Neural cell (in vitro differentiated cells): ENCODE results near the gene PRDX5. TPM values are rescaled to one million over a fixed set of nuclear protein-coding genes. Genes with fewer than 3 reads are reported as not detected.

ENCODE experiments used
- H2AFZ ChIP-seq: fragments of 200-600, 300-800 bp; sonication (generic), shearing (Covaris generic); 2 replicates; pipeline ENCODE4 v1.6.0; 2014; ENCODE audit warnings: low read depth, mild to moderate bottlenecking, antibody characterized with exemption, low read length, moderate library complexity
- H3F3A ChIP-seq: fragments of 200-600 bp; shearing (Covaris generic); 2 replicates; pipeline ENCODE4 v1.6.1; 2016; ENCODE audit warnings: mild to moderate bottlenecking, moderate library complexity, mixed read lengths, antibody characterized with exemption, low read length; ENCODE audit not compliant: insufficient read depth, poor library complexity, severe bottlenecking
- H3K27ac ChIP-seq: fragments of 200-600, 300-800 bp; sonication (generic), shearing (Covaris generic); 2 replicates; pipeline ENCODE4 v1.5.1; 2014; ENCODE audit warnings: mild to moderate bottlenecking, low read length, moderate library complexity
- H3K27me3 ChIP-seq: fragments of 300-800, 200-600 bp; sonication (generic), shearing (Covaris generic); 2 replicates; pipeline ENCODE4 v1.6.0; 2014; ENCODE audit warnings: mild to moderate bottlenecking, low read depth, low read length, moderate library complexity; ENCODE audit not compliant: insufficient read depth
- H3K36me3 ChIP-seq: fragments of 300-800, 200-600 bp; sonication (generic), shearing (Covaris generic); 2 replicates; pipeline ENCODE4 v1.5.1; 2014; ENCODE audit warnings: mild to moderate bottlenecking, antibody characterized with exemption, low read length, moderate library complexity; ENCODE audit not compliant: insufficient read depth
- H3K4me2 ChIP-seq: fragments of 300-800, 200-600 bp; sonication (generic), shearing (Covaris generic); 2 replicates; pipeline ENCODE4 v1.6.0; 2014; ENCODE audit warnings: mild to moderate bottlenecking, low read length
- H3K4me3 ChIP-seq: fragments of 300-800, 200-600 bp; sonication (generic), shearing (Covaris generic); 2 replicates; pipeline ENCODE4 v1.5.1; 2014; ENCODE audit warnings: mild to moderate bottlenecking, low read length, moderate library complexity
- H3K79me2 ChIP-seq: fragments of 200-600 bp; shearing (Covaris generic); replicated peaks from 2 replicates; pipeline ENCODE4 v1.6.0; 2014; ENCODE audit warnings: mild to moderate bottlenecking, low read length, moderate library complexity; ENCODE audit not compliant: insufficient read depth
- H3K9ac ChIP-seq: fragments of 300-800, 200-600 bp; sonication (generic), shearing (Covaris generic); 2 replicates; pipeline ENCODE4 v1.6.1; 2016; ENCODE audit warnings: mild to moderate bottlenecking, low read length, mixed read lengths
- H3K9me2 ChIP-seq: fragments of 200-600 bp; shearing (Covaris generic); 2 replicates; pipeline ENCODE4 v1.6.1; 2016; ENCODE audit warnings: mild to moderate bottlenecking, low read length, mixed read lengths; ENCODE audit not compliant: insufficient read depth
- H3K9me3 ChIP-seq: fragments of 200-600, 300-800 bp; sonication (generic), shearing (Covaris generic); 2 replicates; pipeline ENCODE4 v1.6.1; 2016; ENCODE audit warnings: mild to moderate bottlenecking, mixed run types, low read length, moderate library complexity, mixed read lengths
- H4K20me1 ChIP-seq: fragments of 200-600 bp; shearing (Covaris generic); 2 replicates; pipeline ENCODE4 v1.6.1; 2016; ENCODE audit warnings: mild to moderate bottlenecking, mixed run types; ENCODE audit not compliant: insufficient read depth
- CTCF ChIP-seq: fragments of 450-650 bp; IDR thresholded peaks from 2 replicates; pipeline ENCODE4 v1.5.1; 2014; ENCODE audit warnings: antibody characterized with exemption, mild to moderate bottlenecking, moderate library complexity; ENCODE audit not compliant: poor library complexity, severe bottlenecking
- EP300 ChIP-seq: fragments of 450-650 bp; conservative IDR thresholded peaks from 2 replicates; pipeline ENCODE4 v1.6.1; 2014; ENCODE audit warnings: antibody characterized with exemption, mild to moderate bottlenecking, moderate library complexity; ENCODE audit not compliant: poor library complexity, severe bottlenecking
- EZH2 ChIP-seq: fragments of 200-600, 300-800 bp; shearing (Covaris generic), sonication (generic); IDR thresholded peaks from 2 replicates; pipeline ENCODE4 v1.6.1; 2014; ENCODE audit warnings: antibody characterized with exemption, low read length, borderline replicate concordance, mild to moderate bottlenecking; ENCODE audit not compliant: insufficient read depth, poor library complexity, severe bottlenecking
- MXI1 ChIP-seq: fragments of 450-650 bp; conservative IDR thresholded peaks from 2 replicates; pipeline ENCODE4 v1.6.1; 2014; ENCODE audit warnings: antibody characterized with exemption, mild to moderate bottlenecking; ENCODE audit not compliant: poor library complexity, severe bottlenecking
- POLR2AphosphoS5 ChIP-seq: IDR thresholded peaks from 2 replicates; pipeline ENCODE4 v1.6.1; 2012
- RAD21 ChIP-seq: fragments of 450-650 bp; conservative IDR thresholded peaks from 2 replicates; pipeline ENCODE4 v1.6.1; 2014; ENCODE audit warnings: antibody characterized with exemption, mild to moderate bottlenecking, moderate library complexity
- SMC3 ChIP-seq: fragments of 450-650 bp; conservative IDR thresholded peaks from 2 replicates; pipeline ENCODE4 v1.6.1; 2014; ENCODE audit warnings: antibody characterized with exemption, mild to moderate bottlenecking, moderate library complexity; ENCODE audit not compliant: poor library complexity
- TAF1 ChIP-seq: IDR thresholded peaks from 2 replicates; pipeline ENCODE4 v1.6.1; 2012; ENCODE audit warnings: low read depth
- polyA plus RNA-seq: library from polyadenylated mRNA; depleted of rRNA; stranded (reverse); fragments of >200 nt; gene quantifications from 2 replicates; pipeline ENCODE4 v1.2.3, GENCODE V29; 2014
- TF ChIP-seq, protein P1 (sequence below): IDR thresholded peaks from 2 replicates; pipeline ENCODE4 v1.6.1; 2012; ENCODE audit warnings: borderline replicate concordance

PRDX5 gene
- polyA plus RNA-seq, 1 donor from 2014 or later = 452 TPM

- H3K27ac ChIP-seq = no peak overlapping the region
- no peak overlapping the region for H3K4me3 ChIP-seq
- H3K9ac ChIP-seq = no peak overlapping the region
Measured at GRCh38 chr11:64313491-64314145, 4.3 kb upstream of the PRDX5 start.

DNA sequence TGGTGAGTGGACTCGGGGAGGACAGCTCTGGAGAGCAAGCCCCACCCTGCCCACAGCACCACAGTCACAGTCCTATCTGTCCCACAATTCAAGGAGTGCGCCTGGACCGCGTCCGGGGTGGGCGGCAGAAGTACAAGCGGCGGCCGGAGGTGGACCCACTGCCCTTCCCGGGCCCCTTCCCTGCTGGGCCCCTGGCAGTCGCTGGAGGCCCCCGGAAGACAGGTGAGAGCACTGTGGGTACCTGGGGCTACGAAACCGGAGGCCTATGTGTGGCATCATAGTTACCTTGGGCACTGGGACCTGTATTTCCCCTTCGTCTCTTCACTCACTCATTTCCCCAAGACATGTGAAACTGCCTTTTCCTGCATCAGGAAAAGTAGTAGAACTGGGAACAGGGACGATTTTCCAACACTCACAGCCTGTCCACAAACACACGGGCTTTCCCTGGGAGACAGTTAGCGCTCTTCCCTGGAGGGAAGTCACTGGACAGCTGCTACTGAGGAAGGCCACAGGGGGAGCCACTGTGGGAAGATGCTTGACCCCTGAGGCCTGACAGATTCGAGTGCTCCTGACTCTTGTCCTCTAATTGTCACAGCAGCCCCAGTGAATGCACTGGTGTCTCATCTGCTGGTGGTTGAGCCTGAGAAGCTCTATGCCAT, 3.6 kb upstream of the PRDX5 start:
- Histone ChIP-seq H3K27me3 (no peaks in the 10 kb centered on the region), H2AFZ (no peak overlapping the region), H3K79me2 (peaks cover 11% of the 10 kb centered on the region), H3K4me2 (no peak overlapping the region), H3K27ac (no peak overlapping the region), H3K36me3 (no peaks in the 10 kb centered on the region), H3K9me3 (no peaks in the 10 kb centered on the region), H3F3A (no peaks in the 10 kb centered on the region), H3K9ac (no peak overlapping the region), H4K20me1 (no peaks in the 10 kb centered on the region), H3K9me2 (no peaks in the 10 kb centered on the region), H3K4me3 (no peak overlapping the region)
- no peak for TF ChIP-seq TAF1
- no peak for TF ChIP-seq CTCF
- no peak for TF ChIP-seq EZH2
- TF ChIP-seq MXI1 = no peak
- no peak for TF ChIP-seq SMC3
- TF ChIP-seq, protein P1, sequence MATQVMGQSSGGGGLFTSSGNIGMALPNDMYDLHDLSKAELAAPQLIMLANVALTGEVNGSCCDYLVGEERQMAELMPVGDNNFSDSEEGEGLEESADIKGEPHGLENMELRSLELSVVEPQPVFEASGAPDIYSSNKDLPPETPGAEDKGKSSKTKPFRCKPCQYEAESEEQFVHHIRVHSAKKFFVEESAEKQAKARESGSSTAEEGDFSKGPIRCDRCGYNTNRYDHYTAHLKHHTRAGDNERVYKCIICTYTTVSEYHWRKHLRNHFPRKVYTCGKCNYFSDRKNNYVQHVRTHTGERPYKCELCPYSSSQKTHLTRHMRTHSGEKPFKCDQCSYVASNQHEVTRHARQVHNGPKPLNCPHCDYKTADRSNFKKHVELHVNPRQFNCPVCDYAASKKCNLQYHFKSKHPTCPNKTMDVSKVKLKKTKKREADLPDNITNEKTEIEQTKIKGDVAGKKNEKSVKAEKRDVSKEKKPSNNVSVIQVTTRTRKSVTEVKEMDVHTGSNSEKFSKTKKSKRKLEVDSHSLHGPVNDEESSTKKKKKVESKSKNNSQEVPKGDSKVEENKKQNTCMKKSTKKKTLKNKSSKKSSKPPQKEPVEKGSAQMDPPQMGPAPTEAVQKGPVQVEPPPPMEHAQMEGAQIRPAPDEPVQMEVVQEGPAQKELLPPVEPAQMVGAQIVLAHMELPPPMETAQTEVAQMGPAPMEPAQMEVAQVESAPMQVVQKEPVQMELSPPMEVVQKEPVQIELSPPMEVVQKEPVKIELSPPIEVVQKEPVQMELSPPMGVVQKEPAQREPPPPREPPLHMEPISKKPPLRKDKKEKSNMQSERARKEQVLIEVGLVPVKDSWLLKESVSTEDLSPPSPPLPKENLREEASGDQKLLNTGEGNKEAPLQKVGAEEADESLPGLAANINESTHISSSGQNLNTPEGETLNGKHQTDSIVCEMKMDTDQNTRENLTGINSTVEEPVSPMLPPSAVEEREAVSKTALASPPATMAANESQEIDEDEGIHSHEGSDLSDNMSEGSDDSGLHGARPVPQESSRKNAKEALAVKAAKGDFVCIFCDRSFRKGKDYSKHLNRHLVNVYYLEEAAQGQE = no peak
- no peak for TF ChIP-seq RAD21
- no peak for TF ChIP-seq POLR2AphosphoS5

More at GRCh38 chr11:64313491-64314145, 4.3 kb upstream of the PRDX5 start:
- H4K20me1 ChIP-seq = no peaks in the 10 kb centered on the region
- no peak overlapping the region for H3K4me2 ChIP-seq
- H2AFZ ChIP-seq = no peak overlapping the region
- TF ChIP-seq EP300 (no peak), SMC3 (no peak), TAF1 (no peak)
- TF ChIP-seq, protein P1 = no peak
- no peaks in the 10 kb centered on the region for H3F3A ChIP-seq
- no peaks in the 10 kb centered on the region for H3K27me3 ChIP-seq
- no peaks in the 10 kb centered on the region for H3K9me3 ChIP-seq
- H3K79me2 ChIP-seq = peaks cover 5% of the 10 kb centered on the region
- no peaks in the 10 kb centered on the region for H3K9me2 ChIP-seq
- no peaks in the 10 kb centered on the region for H3K36me3 ChIP-seq
